Spleen (tissue), 11 donors: ENCODE measurements around the gene FAM219A. TPM values are rescaled to one million over a fixed set of nuclear protein-coding genes. Genes with fewer than 3 reads are reported as not detected.

Experiments used
- DNase-seq: peaks from one replicate; pipeline ENCODE4 v3.0.0-alpha.2; 2020
- H3K27ac ChIP-seq, 8 donors: fragments of 200-600 bp; sonication (generic) in 7 of 8; 1 replicate in 4 of 8; 2 replicates in 4 of 8; pipeline versions ENCODE4 v1.5.0 to v1.8.0; 2016 to 2021; ENCODE audit warnings: inconsistent platforms in 4 of 8, mild to moderate bottlenecking in 4 of 8, moderate library complexity in 1 of 8
- H3K27me3 ChIP-seq, 7 donors: fragments of 200-600 bp; sonication (generic) in 6 of 7; replicated peaks in 1 of 7; 1 replicate in 4 of 7; 2 replicates in 3 of 7; pipeline versions ENCODE4 v1.5.0 to v1.8.0; 2016 to 2021; ENCODE audit warnings: inconsistent platforms in 3 of 7, mild to moderate bottlenecking in 1 of 7
- H3K36me3 ChIP-seq, 6 donors: fragments of 200-600 bp; sonication (generic) in 5 of 6; 1 replicate in 4 of 6; 2 replicates in 2 of 6; pipeline versions ENCODE4 v1.5.0 to v1.8.0; 2016 to 2021; ENCODE audit warnings: inconsistent platforms in 2 of 6
- H3K4me1 ChIP-seq, 6 donors: fragments of 200-600 bp; sonication (generic) in 5 of 6; 1 replicate in 3 of 6; 2 replicates in 3 of 6; pipeline versions ENCODE4 v1.5.0 to v1.8.0; 2016 to 2021; ENCODE audit warnings: inconsistent platforms in 3 of 6
- H3K4me3 ChIP-seq, 8 donors: fragments of 200-600 bp; sonication (generic) in 7 of 8; 1 replicate in 4 of 8; 2 replicates in 4 of 8; pipeline versions ENCODE4 v1.5.0 to v1.8.0; 2016 to 2021; ENCODE audit warnings: inconsistent platforms in 4 of 8, mild to moderate bottlenecking in 4 of 8, moderate library complexity in 2 of 8
- H3K9me3 ChIP-seq, 8 donors: fragments of 200-600 bp; sonication (generic) in 7 of 8; 1 replicate in 4 of 8; 2 replicates in 4 of 8; pipeline versions ENCODE4 v1.5.0 to v1.8.0; 2016 to 2021; ENCODE audit warnings: inconsistent platforms in 4 of 8
- CTCF ChIP-seq, 11 experiments: fragments of 200-600 bp in 7 of 11; fragments of 450-650 bp in 4 of 11; sonication (generic) in 4 of 11; IDR thresholded peaks in 8 of 11; conservative IDR thresholded peaks in 3 of 11; 1 replicate in 7 of 11; 2 replicates in 4 of 11; pipeline versions ENCODE4 v1.4.0 to v1.8.0; 2016 to 2021; ENCODE audit warnings: antibody characterized with exemption in 11 of 11, inconsistent platforms in 4 of 11, mild to moderate bottlenecking in 1 of 11
- POLR2A ChIP-seq, 3 donors: fragments of 450-650 bp; IDR thresholded peaks; one replicate each; pipeline ENCODE4 v1.5.1; 2017; ENCODE audit warnings: antibody characterized with exemption in 3 of 3, mild to moderate bottlenecking in 1 of 3
- POLR2AphosphoS5 ChIP-seq, 3 donors: sonication (generic); formaldehyde crosslinking; IDR thresholded peaks; one replicate each; pipeline ENCODE4 v1.5.1; 2017; ENCODE audit warnings: antibody characterized with exemption in 3 of 3
- WGBS, 5 donors: extraction: QIAGEN DNeasy Blood & Tissue Kit in 3 of 5; methylation state at CpG; one replicate each; pipeline versions ENCODE4 v1.1.5 to v1.1.7; 2013 to 2018; 5-methylcytosine and 5-hydroxymethylcytosine counted together
- intact Hi-C: fragments of 100-400 bp; cut with DNase I; formaldehyde crosslinking; loops from one replicate; pipeline ENCODE4 v1.15.0; 2023; ENCODE audit warnings: low total_unique reads
- polyA plus RNA-seq, 3 donors: library from polyadenylated mRNA; stranded (reverse); fragments of 200-250 nt; gene quantifications; one replicate each; pipeline ENCODE4 v1.2.1, GENCODE V29; 2013
- total RNA-seq, 7 donors: library from RNA; depleted of rRNA in 3 of 7; stranded (reverse); fragments of >200 nt in 3 of 7; fragmentation: NEBNext Ultra II Directional in 4 of 7; extraction: Animal tissue kit (Norgen Biotek cat#: 25700) in 4 of 7; gene quantifications; one replicate each; pipeline versions ENCODE4 v1.1.0 to v1.2.1, GENCODE V29; 2016 to 2021
- donor health status: healthy with polysubstance abuse.
- donor health status: DM: no; HTN: no; CAD: no; lungs with moderate emphysema.
- donor health status: DM: no; HTN: no; CAD: no.
- donor health status: Bipolar disorder and iron deficiency.
- donor health status: healthy.
- donor health status: DM: no; HTN: no; CAD: no.
- donor health status: DM: yes; HTN: yes; CAD: no.

The FAM219A gene
- total and polyA plus RNA-seq, 10 donors, result 3.2 to 26.9 (median 11.0) TPM

- Histone ChIP-seq H3K36me3 (no peaks in the 10 kb centered on the region), H3K4me1 (no peaks in the 10 kb centered on the region), H3K27ac (no peak overlapping the region), H3K27me3 (peaks cover 0 to 66% (median 0%) of the 10 kb centered on the region in 7 donors), H3K4me3 (no peak overlapping the region), H3K9me3 (no peaks in the 10 kb centered on the region)
- no peak for TF ChIP-seq POLR2AphosphoS5 (IDR thresholded peaks at IDR 0.05)
- intact Hi-C loops, result no loop called here
- DNase-seq, result no peak
- 18 to 41% (median 36%) methylated on average over 2 of the region's 2 CpGs for WGBS, 5 donors
Measured at GRCh38 chr9:34492051-34492450, 33.7 kb upstream of the FAM219A start.

- no peak for DNase-seq
- Histone ChIP-seq H3K9me3 (no peaks in the 10 kb centered on the region), H3K4me1 (no peaks in the 10 kb centered on the region), H3K36me3 (no peaks in the 10 kb centered on the region), H3K4me3 (no peak overlapping the region), H3K27me3 (peaks cover 0 to 66% (median 0%) of the 10 kb centered on the region in 7 donors), H3K27ac (no peak overlapping the region)
- 50 to 56% (median 51%) methylated on average over 2 of the region's 2 CpGs for WGBS, 5 donors
- intact Hi-C loops, result no loop called here
- TF ChIP-seq POLR2A (IDR thresholded peaks at IDR 0.05) (no peak), CTCF (IDR thresholded peaks at IDR 0.05 in 8 of 11, conservative IDR thresholded peaks at IDR 0.05 in 3 of 11) (no peak), POLR2AphosphoS5 (IDR thresholded peaks at IDR 0.05) (no peak)
Measured at GRCh38 chr9:34491596-34491995, 33.2 kb upstream of the FAM219A start.

DNA sequence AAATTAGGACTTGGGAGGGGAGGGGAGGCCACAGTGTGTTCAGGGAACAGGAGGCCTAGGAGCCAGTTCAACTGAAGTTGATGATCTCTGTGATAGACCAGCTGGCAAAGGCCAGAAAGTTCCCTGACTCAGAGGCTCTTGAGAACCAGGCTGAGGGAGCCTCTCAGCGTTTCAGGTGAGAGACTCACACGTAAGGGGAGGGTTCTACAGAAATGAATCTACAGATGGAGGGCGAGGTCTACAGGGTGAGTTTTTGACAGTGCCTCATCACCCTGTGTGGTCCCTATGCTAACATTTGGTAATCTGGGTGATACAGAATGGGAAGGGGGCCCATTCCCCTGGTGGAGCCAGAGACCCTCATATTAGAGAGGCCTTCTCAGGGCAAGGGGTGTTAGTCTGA is 32.4 kb upstream of the FAM219A start:
- Histone ChIP-seq H3K36me3 (no peaks in the 10 kb centered on the region), H3K9me3 (no peaks in the 10 kb centered on the region), H3K4me1 (no peaks in the 10 kb centered on the region), H3K27ac (no peak overlapping the region), H3K4me3 (no peak overlapping the region), H3K27me3 (peaks cover 0 to 66% (median 0%) of the 10 kb centered on the region in 7 donors)
- no peak for DNase-seq
- 41 to 67% (median 58%) methylated on average over 3 of the region's 3 CpGs for WGBS, 5 donors
- intact Hi-C loops, result no loop called here
- TF ChIP-seq CTCF (IDR thresholded peaks at IDR 0.05 in 8 of 11, conservative IDR thresholded peaks at IDR 0.05 in 3 of 11) (no peak), POLR2A (IDR thresholded peaks at IDR 0.05) (no peak), POLR2AphosphoS5 (IDR thresholded peaks at IDR 0.05) (no peak)

DNA sequence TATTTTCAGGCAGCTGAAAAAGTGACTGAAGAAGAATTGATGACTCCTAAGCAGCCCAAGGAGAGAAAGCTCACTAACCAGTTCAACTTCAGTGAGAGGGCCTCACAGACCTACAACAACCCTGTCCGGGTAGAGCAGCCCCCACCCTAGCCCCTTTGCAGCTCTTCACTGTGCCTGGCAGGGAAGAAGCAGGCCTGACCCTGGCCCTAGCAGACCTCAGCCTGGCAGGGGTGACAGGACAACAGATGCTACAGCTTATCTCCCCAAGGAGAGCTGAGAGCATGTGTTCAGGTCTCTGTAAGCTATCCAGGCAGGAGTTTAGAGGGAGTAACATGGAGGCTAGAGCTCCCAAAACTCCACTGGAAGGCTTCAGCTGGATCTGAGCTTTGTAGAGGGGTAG is 32.0 kb upstream of the FAM219A start:
- Histone ChIP-seq H3K36me3 (no peaks in the 10 kb centered on the region), H3K4me3 (no peak overlapping the region), H3K27ac (no peak overlapping the region), H3K9me3 (no peaks in the 10 kb centered on the region), H3K4me1 (no peaks in the 10 kb centered on the region), H3K27me3 (peaks cover 0 to 66% (median 0%) of the 10 kb centered on the region in 7 donors)
- intact Hi-C loops, result no loop called here
- 63 to 89% (median 76%) methylated on average over 1 of the region's 1 CpG for WGBS, 5 donors
- no peak for TF ChIP-seq CTCF (IDR thresholded peaks at IDR 0.05 in 8 of 11, conservative IDR thresholded peaks at IDR 0.05 in 3 of 11)
- TF ChIP-seq POLR2AphosphoS5 (IDR thresholded peaks at IDR 0.05), result no peak
- no peak for TF ChIP-seq POLR2A (IDR thresholded peaks at IDR 0.05)
- peak; percentile 17 for DNase-seq

DNA sequence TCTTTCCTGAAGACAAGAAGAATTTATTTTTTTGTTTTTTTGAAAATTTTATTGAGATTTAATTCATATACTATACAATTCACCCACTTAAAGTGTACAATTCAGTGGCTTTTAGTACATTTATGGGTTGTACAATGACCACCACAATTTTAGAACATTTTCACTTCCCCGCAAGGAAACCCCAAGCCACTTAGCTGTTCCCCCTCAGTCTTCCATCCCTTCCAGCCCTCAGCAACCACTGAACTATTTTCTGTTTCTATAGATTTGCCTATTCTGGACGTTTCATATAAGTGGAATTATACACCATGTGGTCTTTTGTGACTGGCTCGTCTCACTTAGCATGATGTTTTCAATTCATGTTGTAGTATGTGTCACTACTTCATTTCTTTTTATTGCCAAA is 28.2 kb upstream of the FAM219A start:
- Histone ChIP-seq H3K27me3 (peaks cover 0 to 38% (median 0%) of the 10 kb centered on the region in 7 donors), H3K9me3 (no peaks in the 10 kb centered on the region), H3K4me3 (no peak overlapping the region), H3K27ac (no peak overlapping the region), H3K4me1 (no peaks in the 10 kb centered on the region), H3K36me3 (no peaks in the 10 kb centered on the region)
- DNase-seq, result no peak
- intact Hi-C loops, result no loop called here
- 49 to 56% (median 52%) methylated on average over 3 of the region's 3 CpGs for WGBS, 5 donors
- TF ChIP-seq CTCF (IDR thresholded peaks at IDR 0.05 in 8 of 11, conservative IDR thresholded peaks at IDR 0.05 in 3 of 11) (no peak), POLR2AphosphoS5 (IDR thresholded peaks at IDR 0.05) (no peak), POLR2A (IDR thresholded peaks at IDR 0.05) (no peak)
